ENCODE results near the gene GOLGA6L2.

GRCh38 chr15:23477920-23478319 is 30.9 kb upstream of the GOLGA6L2 start:
- TF ChIP-seq ISL1 (CRISPR knock-in tag; IDR thresholded peaks at IDR 0.05) = no peak
- TF ChIP-seq ZFP30 (CRISPR knock-in tag; IDR thresholded peaks at IDR 0.05) = no peak
- no peak for TF ChIP-seq ZNF70 (CRISPR knock-in tag; IDR thresholded peaks at IDR 0.05)
- no peak for TF ChIP-seq ZNF8 (CRISPR knock-in tag; IDR thresholded peaks at IDR 0.05)
- TF ChIP-seq RARB (CRISPR knock-in tag; IDR thresholded peaks at IDR 0.05) = no peak

Data from SK-N-SH treated with all-trans-retinoic acid at 6 μM for 48 hours (cell line).